ENCODE measurements around the gene APOF. TPM values are rescaled to one million over a fixed set of nuclear protein-coding genes. Genes with fewer than 3 reads are reported as not detected.

The APOF gene
- not detected in 2 replicates for total RNA-seq

GRCh38 chr12:56362130-56363059 is at the start of gene APOF:
TSS of gene APOF (minus strand) at chr12:56362857. CDS start at chr12:56362745, 112 bp downstream.

GRCh38 chr12:56359851-56360767 is 2.5 kb downstream of the APOF start, which contains the start of gene STAT2:
TSS of gene STAT2 (minus strand) at chr12:56360107. CDS start at chr12:56356571, 3,536 bp downstream.

DNA sequence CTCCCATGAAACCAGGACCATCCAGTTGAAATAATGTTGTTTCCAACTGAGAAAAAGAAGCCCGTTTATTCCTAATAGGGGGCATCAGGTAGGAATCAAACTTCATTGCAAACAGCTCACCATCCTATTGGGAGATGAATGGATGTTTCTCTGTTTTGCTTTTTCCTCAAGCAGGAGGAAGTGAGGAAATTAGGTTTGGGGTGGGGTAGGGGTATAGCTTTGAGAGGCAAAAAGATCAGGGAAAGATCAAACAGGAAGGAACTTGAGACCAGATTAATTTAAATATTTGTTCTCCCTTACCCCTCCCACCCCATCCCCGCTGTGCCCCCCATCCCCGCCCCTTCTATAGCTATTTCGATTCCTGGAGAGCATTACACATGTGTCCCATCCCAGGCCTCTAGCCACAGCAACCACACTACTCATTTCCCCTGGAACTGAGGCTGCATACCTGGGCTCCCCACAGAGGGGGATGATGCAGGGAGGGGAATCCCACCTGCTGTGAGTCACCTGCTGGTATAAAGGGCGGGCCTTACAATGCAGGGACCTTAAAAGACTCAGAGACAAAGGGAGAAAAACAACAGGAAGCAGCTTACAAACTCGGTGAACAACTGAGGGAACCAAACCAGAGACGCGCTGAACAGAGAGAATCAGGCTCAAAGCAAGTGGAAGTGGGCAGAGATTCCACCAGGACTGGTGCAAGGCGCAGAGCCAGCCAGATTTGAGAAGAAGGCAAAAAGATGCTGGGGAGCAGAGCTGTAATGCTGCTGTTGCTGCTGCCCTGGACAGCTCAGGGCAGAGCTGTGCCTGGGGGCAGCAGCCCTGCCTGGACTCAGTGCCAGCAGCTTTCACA is 24.1 kb downstream of the APOF start, which contains the start of gene IL23A:
Gene IL23A (plus strand): TSS at position 577 of the 850 bp plus-strand sequence. CDS start 161 bp downstream, at position 738.

DNA sequence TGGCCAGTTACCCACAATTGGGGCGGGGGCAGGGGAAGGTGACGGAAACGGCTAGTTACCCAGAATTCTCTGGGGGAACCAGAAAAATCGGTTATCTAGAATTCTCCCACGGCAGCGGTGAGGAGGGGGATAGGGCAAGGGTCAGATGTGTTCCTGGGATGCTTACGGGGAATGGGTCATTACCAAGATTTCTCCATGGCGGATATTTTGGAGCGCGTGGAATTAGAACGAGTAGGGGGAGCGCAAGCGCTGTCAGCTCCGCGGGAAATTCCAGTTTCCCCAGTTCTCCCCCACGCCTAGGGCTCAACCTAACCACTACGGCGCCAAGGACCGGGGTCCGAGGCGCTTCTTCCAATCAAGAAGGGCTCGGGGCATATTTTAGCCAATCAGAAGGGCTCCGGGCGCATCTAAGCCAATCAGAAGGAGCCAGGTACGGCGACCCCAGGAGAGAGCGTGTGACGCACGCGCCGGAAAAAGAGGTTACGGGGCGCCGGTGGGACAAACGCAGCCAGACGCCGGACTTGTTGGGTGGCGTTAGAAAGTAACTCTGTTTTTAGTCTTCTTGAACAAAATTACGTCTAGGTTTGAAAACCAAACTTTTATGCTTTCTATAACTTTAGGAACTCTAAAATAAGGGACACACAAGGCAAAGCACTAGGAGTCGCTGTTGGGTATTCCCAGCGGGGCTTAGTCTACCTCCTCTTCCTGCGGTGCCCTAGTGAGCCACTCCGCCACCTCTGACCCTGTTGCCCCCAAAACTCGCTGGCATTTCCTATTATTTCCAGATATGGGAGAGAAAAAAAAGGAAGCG is 28.8 kb downstream of the APOF start, which contains the start of gene PAN2:
Gene PAN2 (minus strand): TSS at position 322 of the 811 bp plus-strand sequence. CDS start 906 bp downstream, outside the sequence.

DNA sequence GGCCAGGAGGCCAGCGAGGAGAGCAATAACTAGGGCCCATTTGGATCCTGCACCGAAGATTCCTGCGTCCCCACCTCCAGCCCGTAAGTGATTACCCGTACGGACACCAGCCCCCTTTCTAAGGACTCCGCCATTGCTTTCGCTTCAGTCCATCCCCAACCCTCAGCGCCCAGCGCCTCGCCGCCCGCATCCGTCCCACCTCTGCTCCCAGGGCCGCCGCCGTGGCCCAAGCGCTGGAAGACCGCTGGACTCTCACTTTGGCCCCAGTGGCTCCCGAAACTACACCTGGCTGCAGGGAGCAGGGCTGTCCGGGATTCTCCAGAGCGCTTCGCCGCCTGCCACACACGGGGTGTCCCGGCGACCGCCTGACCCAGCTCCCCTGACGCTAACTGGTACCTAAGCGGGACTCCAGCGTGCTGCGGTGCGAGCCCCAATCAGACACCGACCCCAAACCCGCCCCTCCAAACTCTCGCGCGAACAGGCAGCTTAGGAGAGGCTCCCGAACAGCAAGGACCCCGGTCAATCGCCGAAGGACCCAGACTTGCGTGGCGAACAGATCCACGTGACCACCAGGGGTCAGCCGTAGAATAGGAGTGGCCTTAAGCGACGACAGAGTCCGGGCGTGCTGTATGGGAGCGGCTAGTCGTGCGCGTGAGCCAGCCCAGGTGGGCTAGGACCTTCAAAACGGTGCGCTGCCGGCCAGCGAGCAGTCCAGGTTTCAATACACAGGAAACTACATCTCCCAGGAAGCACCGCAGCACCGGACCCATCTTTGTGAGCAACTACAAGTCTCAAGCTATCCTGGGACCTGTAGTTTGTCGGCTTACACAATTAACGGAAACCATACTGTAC is 46.8 kb downstream of the APOF start, which contains the start of gene CNPY2:
Gene CNPY2 (minus strand): TSS at position 367 of the 852 bp plus-strand sequence. CDS start 771 bp downstream, outside the sequence.

Other genes starting within 250 kb of the APOF start
- 1,557 and 2,417 TPM in 2 replicates for gene RPL41, start 246.2 kb downstream of the APOF start, total RNA-seq
- 4.7 and 6.3 TPM in 2 replicates for gene ZC3H10, start 244.6 kb downstream of the APOF start, total RNA-seq
- gene ESYT1, start 234.6 kb downstream of the APOF start, total RNA-seq = 475 and 484 TPM in 2 replicates
- gene MYL6B, start 210.3 kb downstream of the APOF start, total RNA-seq = 59.2 and 112 TPM in 2 replicates
- 2,082 and 2,483 TPM in 2 replicates for gene MYL6, start 204.5 kb downstream of the APOF start, total RNA-seq
- 46.2 and 47.1 TPM in 2 replicates for gene SMARCC2, start 173.4 kb downstream of the APOF start, total RNA-seq
- gene RNF41, start 140.9 kb downstream of the APOF start, total RNA-seq = 117 and 180 TPM in 2 replicates
- gene NABP2, start 138.5 kb downstream of the APOF start, total RNA-seq = 19.0 and 34.4 TPM in 2 replicates
- gene SLC39A5, start 132.8 kb downstream of the APOF start, total RNA-seq = 1.00 TPM in 1 of 2 replicates, not detected in the other
- 18.0 and 21.7 TPM in 2 replicates for gene ANKRD52, start 104.5 kb downstream of the APOF start, total RNA-seq
- 6.2 and 7.4 TPM in 2 replicates for gene COQ10A, start 95.9 kb downstream of the APOF start, total RNA-seq
- gene CS, start 62.5 kb downstream of the APOF start, total RNA-seq = 68.9 and 122 TPM in 2 replicates
- gene CNPY2, start 46.9 kb downstream of the APOF start, total RNA-seq = 87.5 and 89.6 TPM in 2 replicates
- gene PAN2, start 28.9 kb downstream of the APOF start, total RNA-seq = 22.6 and 25.4 TPM in 2 replicates
- gene IL23A, start 24.0 kb downstream of the APOF start, total RNA-seq = 0.22 TPM in 1 of 2 replicates, not detected in the other
- 147 and 327 TPM in 2 replicates for gene STAT2, start 2.8 kb downstream of the APOF start, total RNA-seq
- gene TIMELESS, start 86.6 kb upstream of the APOF start, total RNA-seq = 12.1 and 31.5 TPM in 2 replicates
- not detected in 2 replicates for gene MIP, start 91.8 kb upstream of the APOF start, total RNA-seq
- 1.5 and 1.7 TPM in 2 replicates for gene SPRYD4, start 105.7 kb upstream of the APOF start, total RNA-seq
- 0.22 and 0.25 TPM in 2 replicates for gene GLS2, start 125.3 kb upstream of the APOF start, total RNA-seq
- gene RBMS2, start 159.0 kb upstream of the APOF start, total RNA-seq = 6.8 and 8.6 TPM in 2 replicates